Measurements from ENCODE around the gene LYPD5. TPM values are rescaled to one million over a fixed set of nuclear protein-coding genes. Genes with fewer than 3 reads are reported as not detected.

The LYPD5 gene
- total and polyA plus RNA-seq, 10 donors: 2.1 to 48.1 (median 7.0) TPM

DNA sequence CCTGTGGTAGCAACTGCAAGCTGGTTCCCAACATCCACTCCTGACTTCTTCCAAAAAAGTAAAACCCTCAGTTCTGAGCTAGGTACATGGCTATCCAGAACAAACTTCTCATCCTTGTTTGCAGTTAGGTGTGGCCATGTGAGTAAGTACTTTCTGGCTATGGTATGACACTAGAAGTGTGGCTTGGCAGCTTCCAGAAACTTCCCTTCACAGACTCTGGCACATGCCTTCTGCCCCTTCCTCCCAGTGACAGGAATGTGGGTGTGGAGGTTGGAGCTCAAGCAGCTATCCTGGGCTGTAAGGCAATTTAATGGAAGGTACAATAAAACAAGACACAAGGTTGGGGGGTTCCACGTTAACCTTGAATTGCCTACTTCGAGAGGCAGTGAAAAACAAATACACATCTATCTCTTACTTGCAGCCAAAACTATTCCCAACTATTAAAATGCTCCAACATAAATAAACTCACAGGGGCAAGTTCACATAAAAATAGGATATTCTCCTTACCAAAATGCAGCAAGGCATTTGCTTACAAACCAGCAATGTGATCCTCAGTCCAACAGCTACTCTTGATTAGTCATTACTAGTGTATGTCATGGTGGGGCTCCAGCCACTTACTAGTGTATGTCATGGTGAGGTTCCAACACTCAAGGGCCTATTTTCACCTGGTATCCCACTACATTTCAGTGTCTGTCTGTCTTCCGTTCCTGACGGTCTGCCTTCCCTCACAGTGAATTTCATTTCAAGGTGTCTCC is 50.6 kb downstream of the LYPD5 start:
- Histone ChIP-seq H3K27ac (peak overlapping the region in 3 of 8 donors; percentile 36 to 99 (median 97)), H3K27me3 (replicated peaks in 1 of 7) (no peaks in the 10 kb centered on the region), H3K9me3 (no peaks in the 10 kb centered on the region), H3K4me3 (no peak overlapping the region), H3K4me1 (peaks cover 16 to 71% (median 59%) of the 10 kb centered on the region in 6 donors), H3K36me3 (peaks cover 0 to 60% (median 50%) of the 10 kb centered on the region in 6 donors)
- TF ChIP-seq POLR2A (IDR thresholded peaks at IDR 0.05) (no peak), POLR2AphosphoS5 (IDR thresholded peaks at IDR 0.05) (no peak)
- TF ChIP-seq, protein P1, sequence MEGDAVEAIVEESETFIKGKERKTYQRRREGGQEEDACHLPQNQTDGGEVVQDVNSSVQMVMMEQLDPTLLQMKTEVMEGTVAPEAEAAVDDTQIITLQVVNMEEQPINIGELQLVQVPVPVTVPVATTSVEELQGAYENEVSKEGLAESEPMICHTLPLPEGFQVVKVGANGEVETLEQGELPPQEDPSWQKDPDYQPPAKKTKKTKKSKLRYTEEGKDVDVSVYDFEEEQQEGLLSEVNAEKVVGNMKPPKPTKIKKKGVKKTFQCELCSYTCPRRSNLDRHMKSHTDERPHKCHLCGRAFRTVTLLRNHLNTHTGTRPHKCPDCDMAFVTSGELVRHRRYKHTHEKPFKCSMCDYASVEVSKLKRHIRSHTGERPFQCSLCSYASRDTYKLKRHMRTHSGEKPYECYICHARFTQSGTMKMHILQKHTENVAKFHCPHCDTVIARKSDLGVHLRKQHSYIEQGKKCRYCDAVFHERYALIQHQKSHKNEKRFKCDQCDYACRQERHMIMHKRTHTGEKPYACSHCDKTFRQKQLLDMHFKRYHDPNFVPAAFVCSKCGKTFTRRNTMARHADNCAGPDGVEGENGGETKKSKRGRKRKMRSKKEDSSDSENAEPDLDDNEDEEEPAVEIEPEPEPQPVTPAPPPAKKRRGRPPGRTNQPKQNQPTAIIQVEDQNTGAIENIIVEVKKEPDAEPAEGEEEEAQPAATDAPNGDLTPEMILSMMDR (IDR thresholded peaks at IDR 0.05 in 8 of 11, conservative IDR thresholded peaks at IDR 0.05 in 3 of 11): no peak
- no peak for DNase-seq
- intact Hi-C loops (cut with DNase I; ENCODE audit: low total_unique reads): no loop called here
- WGBS, 5 donors: 85 to 94% (median 90%) methylated on average over 4 of the region's 4 CpGs

DNA sequence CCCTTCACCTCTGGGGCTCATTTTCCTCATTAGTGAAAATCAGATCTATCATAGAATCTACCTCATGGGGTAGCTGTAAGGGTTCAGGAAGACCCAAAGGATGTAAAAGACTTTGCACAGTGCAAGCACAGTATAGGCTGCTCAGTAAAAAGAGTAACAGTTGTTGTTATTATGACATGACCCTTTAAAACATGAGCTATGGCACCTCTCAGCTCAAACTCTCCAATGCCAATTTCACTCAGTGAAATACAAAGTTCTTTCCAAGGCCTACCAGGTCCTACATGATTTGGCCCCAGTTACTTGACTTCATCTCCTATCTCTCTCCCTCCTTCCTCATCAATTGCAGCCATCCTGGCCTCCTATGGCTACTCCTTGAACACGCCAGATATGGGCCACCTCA is 52.3 kb downstream of the LYPD5 start:
- TF ChIP-seq, protein P1 (IDR thresholded peaks at IDR 0.05 in 8 of 11, conservative IDR thresholded peaks at IDR 0.05 in 3 of 11): no peak
- no peak for TF ChIP-seq POLR2A (IDR thresholded peaks at IDR 0.05)
- no peak for TF ChIP-seq POLR2AphosphoS5 (IDR thresholded peaks at IDR 0.05)
- 87 to 100% (median 97%) methylated on average over 1 of the region's 1 CpG for WGBS, 5 donors
- DNase-seq: no peak
- H3K4me1 ChIP-seq: peaks cover 23 to 66% (median 56%) of the 10 kb centered on the region in 6 donors
- no peaks in the 10 kb centered on the region for H3K9me3 ChIP-seq
- H3K27ac ChIP-seq: no peak overlapping the region
- H3K36me3 ChIP-seq: peaks cover 0 to 77% (median 65%) of the 10 kb centered on the region in 6 donors
- no peaks in the 10 kb centered on the region for H3K27me3 ChIP-seq (replicated peaks in 1 of 7)
- H3K4me3 ChIP-seq: no peak overlapping the region
- intact Hi-C loops (cut with DNase I; ENCODE audit: low total_unique reads): no loop called here

DNA sequence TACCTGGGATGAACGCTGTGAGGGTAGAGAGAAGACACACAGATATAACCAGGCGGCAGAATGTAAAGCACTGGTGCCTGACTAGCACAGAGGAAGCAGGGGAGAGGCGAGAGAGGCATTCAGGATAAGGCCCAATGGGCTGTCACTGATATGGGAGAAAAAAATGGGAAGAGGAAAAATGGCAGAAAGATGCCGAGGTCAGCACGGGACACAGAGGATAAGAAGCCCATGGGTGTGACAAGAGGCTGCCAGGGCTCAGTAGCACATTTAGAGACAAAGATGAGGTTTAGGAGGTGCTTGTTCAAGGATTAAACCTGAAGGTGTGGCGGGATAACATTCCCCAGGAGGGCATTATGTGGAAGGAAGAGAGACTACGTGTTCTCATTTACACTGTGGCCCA is 53.1 kb downstream of the LYPD5 start:
- Histone ChIP-seq H3K36me3 (peaks cover 0 to 85% (median 71%) of the 10 kb centered on the region in 6 donors), H3K9me3 (no peaks in the 10 kb centered on the region), H3K27me3 (replicated peaks in 1 of 7) (no peaks in the 10 kb centered on the region), H3K27ac (peak overlapping the region in 3 of 8 donors; percentile 44 to 62 (median 48)), H3K4me3 (no peak overlapping the region), H3K4me1 (peaks cover 23 to 73% (median 58%) of the 10 kb centered on the region in 6 donors)
- WGBS, 5 donors: 78 to 89% (median 86%) methylated on average over 7 of the region's 7 CpGs
- no peak for DNase-seq
- TF ChIP-seq POLR2AphosphoS5 (IDR thresholded peaks at IDR 0.05): no peak
- TF ChIP-seq, protein P1 (IDR thresholded peaks at IDR 0.05 in 8 of 11, conservative IDR thresholded peaks at IDR 0.05 in 3 of 11): no peak
- TF ChIP-seq POLR2A (IDR thresholded peaks at IDR 0.05): no peak
- intact Hi-C loops (cut with DNase I; ENCODE audit: low total_unique reads): no loop called here

DNA sequence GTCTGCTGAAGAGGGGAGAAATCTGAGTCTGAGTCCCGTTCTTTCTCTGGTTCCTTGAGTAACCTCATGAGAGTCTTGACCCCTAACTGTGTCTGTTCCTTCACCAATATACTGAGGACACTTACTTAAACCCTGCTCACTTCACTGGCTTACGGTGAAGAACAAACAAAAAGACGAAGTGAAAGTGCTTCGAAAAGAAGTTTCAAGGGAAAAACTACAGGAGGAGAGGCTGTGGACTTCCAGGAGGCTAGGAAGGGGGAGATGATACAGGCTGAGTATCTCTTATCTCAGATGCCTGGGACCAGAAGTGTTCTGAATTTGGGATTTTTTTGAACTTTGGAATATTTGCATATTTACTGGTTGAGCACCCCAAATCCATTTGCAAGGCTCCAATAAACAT is 53.6 kb downstream of the LYPD5 start:
- TF ChIP-seq POLR2A (IDR thresholded peaks at IDR 0.05) (no peak), POLR2AphosphoS5 (IDR thresholded peaks at IDR 0.05) (no peak)
- TF ChIP-seq, protein P1 (IDR thresholded peaks at IDR 0.05 in 8 of 11, conservative IDR thresholded peaks at IDR 0.05 in 3 of 11): no peak
- intact Hi-C loops (cut with DNase I; ENCODE audit: low total_unique reads): no loop called here
- Histone ChIP-seq H3K36me3 (peaks cover 0 to 89% (median 76%) of the 10 kb centered on the region in 6 donors), H3K4me3 (no peak overlapping the region), H3K9me3 (no peaks in the 10 kb centered on the region), H3K27ac (peak overlapping the region in 3 of 8 donors; percentile 44 to 62 (median 48)), H3K4me1 (peaks cover 23 to 68% (median 55%) of the 10 kb centered on the region in 6 donors), H3K27me3 (replicated peaks in 1 of 7) (no peaks in the 10 kb centered on the region)
- no peak for DNase-seq
- WGBS, 5 donors: 70 to 86% (median 76%) methylated on average over 4 of the region's 4 CpGs

Measured in spleen (tissue), 11 donors.